A549 (cell line): Measurements from ENCODE around the gene IL1B. TPM values are rescaled to one million over a fixed set of nuclear protein-coding genes. Genes with fewer than 3 reads are reported as not detected.

Experiments
- ATAC-seq, 2 experiments: fragments of 200-7000 bp in 1 of 2; fragments of >200 bp in 1 of 2; cut with Nextera tagmentation in 1 of 2; cut with Tn5 transposase in 1 of 2; 3 replicates each; pipeline versions ENCODE4 v1.8.0 to v1.9.1; 2018 to 2020; ENCODE audit warnings: mild to moderate bottlenecking in 1 of 2, moderate library complexity in 1 of 2
- CTCF ChIA-PET: fragments of 300-600 bp; sonication (Branson Sonifier 250); formaldehyde crosslinking; extraction: SDS; loops from one replicate; lab custom pipeline; 2021; ENCODE audit warnings: antibody characterized with exemption, inconsistent platforms; lab: Yijun Ruan, JAX
- POLR2A ChIA-PET: fragments of 350-600 bp; formaldehyde crosslinking; extraction: SDS; loops from one replicate; lab custom pipeline; 2021; ENCODE audit warnings: antibody characterized with exemption, inconsistent platforms; lab: Yijun Ruan, JAX
- DNase-seq, 2 experiments: peaks; one replicate each; pipeline versions ENCODE4 v3.0.0 to v3.0.0-alpha.2; 2011 to 2016; ENCODE audit warnings: low read depth in 1 of 2, low spot score in 1 of 2
- FAIRE-seq: peaks from 2 replicates; lab custom pipeline; 2011; peaks lifted over from hg19 to GRCh38; lab: Jason Lieb, UNC
- H3K27ac ChIP-seq, 2 experiments: fragments of >200 bp; sonication (Bioruptor Twin); formaldehyde crosslinking; 3 replicates each; pipeline ENCODE4 v1.5.1; 2016 to 2017
- H3K4me1 ChIP-seq: fragments of >200 bp; sonication (Bioruptor Twin); formaldehyde crosslinking; 3 replicates; pipeline ENCODE4 v1.6.1; 2016
- H3K4me2 ChIP-seq: fragments of >200 bp; sonication (Bioruptor Twin); formaldehyde crosslinking; 3 replicates; pipeline ENCODE4 v1.6.1; 2016
- H3K4me3 ChIP-seq: fragments of >200 bp; sonication (Bioruptor Twin); formaldehyde crosslinking; 3 replicates; pipeline ENCODE4 v1.5.1; 2016
- H3K9me3 ChIP-seq: fragments of >200 bp; sonication (Bioruptor Twin); formaldehyde crosslinking; 3 replicates; pipeline ENCODE4 v1.6.1; 2016
- ATOH8 ChIP-seq: fragments of 250-450 bp; sonication (Bioruptor Pico); IDR thresholded peaks from 2 replicates; pipeline ENCODE4 v1.5.0; 2020; ENCODE audit warnings: low read depth, mild to moderate bottlenecking, moderate library complexity
- BCL3 ChIP-seq: fragments of >200 bp; sonication (Bioruptor Twin); formaldehyde crosslinking; IDR thresholded peaks from 3 replicates; pipeline ENCODE4 v1.6.1; 2016
- BHLHE40 ChIP-seq: IDR thresholded peaks from 2 replicates; pipeline ENCODE4 v1.6.1; 2012; ENCODE audit warnings: low read depth, low read length, inconsistent platforms
- CEBPB ChIP-seq, 2 experiments: fragments of >200 bp in 1 of 2; sonication (Bioruptor Twin) in 1 of 2; formaldehyde crosslinking in 1 of 2; IDR thresholded peaks; 2 replicates each; pipeline ENCODE4 v1.6.1; 2012 to 2016
- CTCF ChIP-seq: fragments of >200 bp; sonication (Bioruptor Twin); formaldehyde crosslinking; IDR thresholded peaks from 3 replicates; pipeline ENCODE4 v1.5.1; 2016
- EP300 ChIP-seq, 2 experiments: fragments of >200 bp; sonication (Bioruptor Twin); formaldehyde crosslinking; IDR thresholded peaks; 2 replicates in 1 of 2; 3 replicates in 1 of 2; pipeline ENCODE4 v1.6.1; 2016 to 2017
- HES2 ChIP-seq: fragments of >200 bp; sonication (Bioruptor Twin); formaldehyde crosslinking; IDR thresholded peaks from 2 replicates; pipeline ENCODE4 v1.6.1; 2016
- HOXA7 ChIP-seq: fragments of 250-450 bp; sonication (Bioruptor Pico); IDR thresholded peaks from 2 replicates; pipeline ENCODE4 v1.5.0; 2020; ENCODE audit warnings: mild to moderate bottlenecking, moderate library complexity
- JUN ChIP-seq, 2 experiments: fragments of >200 bp; sonication (Bioruptor Twin); formaldehyde crosslinking; IDR thresholded peaks; 2 replicates in 1 of 2; 3 replicates in 1 of 2; pipeline ENCODE4 v1.6.1; 2016 to 2017
- PHF8 ChIP-seq: fragments of 200-600 bp; sonication (generic); IDR thresholded peaks from 2 replicates; pipeline ENCODE4 v1.6.1; 2016; ENCODE audit warnings: low read depth, mild to moderate bottlenecking, antibody characterized with exemption, moderate library complexity, borderline replicate concordance
- RAD21 ChIP-seq, 2 experiments: fragments of >200 bp in 1 of 2; sonication (Bioruptor Twin) in 1 of 2; formaldehyde crosslinking in 1 of 2; IDR thresholded peaks in 1 of 2; conservative IDR thresholded peaks in 1 of 2; 2 replicates in 1 of 2; 3 replicates in 1 of 2; pipeline ENCODE4 v1.6.1; 2012 to 2018; ENCODE audit warnings: inconsistent platforms in 1 of 2
- RARB ChIP-seq: fragments of 250-450 bp; sonication (Bioruptor Pico); IDR thresholded peaks from 2 replicates; pipeline ENCODE4 v1.8.0; 2021; ENCODE audit warnings: mild to moderate bottlenecking, moderate library complexity
- RCOR1 ChIP-seq: fragments of 150-350 bp; IDR thresholded peaks from 2 replicates; pipeline ENCODE4 v1.6.1; 2014; ENCODE audit warnings: antibody characterized with exemption, low read length, low read depth
- RNF2 ChIP-seq: fragments of 200-600 bp; sonication (generic); IDR thresholded peaks from 2 replicates; pipeline ENCODE4 v1.6.1; 2016; ENCODE audit warnings: low read depth, mild to moderate bottlenecking, antibody characterized with exemption, moderate library complexity, borderline replicate concordance
- SMC3 ChIP-seq: fragments of >200 bp; sonication (Bioruptor Twin); formaldehyde crosslinking; IDR thresholded peaks from 3 replicates; pipeline ENCODE4 v1.6.1; 2018; ENCODE audit warnings: inconsistent platforms
- TP53 ChIP-seq: fragments of 250-450 bp; sonication (Bioruptor Pico); IDR thresholded peaks from 2 replicates; pipeline ENCODE4 v1.5.0; 2021; ENCODE audit warnings: mild to moderate bottlenecking, moderate library complexity
- WGBS: methylation state at CpG from one replicate; pipeline ENCODE4 v1.1.6; 2017; ENCODE audit errors: missing lambda C conversion rate; 5-methylcytosine and 5-hydroxymethylcytosine counted together
- polyA minus RNA-seq: library from RNA; depleted of rRNA, polyadenylated mRNA; stranded (reverse); fragments of >200 nt; gene quantifications from 2 replicates; pipeline ENCODE4 v1.2.3, GENCODE V29; 2011; rRNA and poly(A)+ RNA removed
- polyA plus RNA-seq, 4 experiments: library from polyadenylated mRNA; depleted of rRNA in 3 of 4; stranded (reverse); fragments of >200 nt; fragmentation: RNase III in 1 of 4; extraction: RNeasy Plus Mini Kit Qiagen cat#74134 plus additional on column Dnase treatment in 1 of 4; gene quantifications; 2 replicates in 3 of 4; 3 replicates in 1 of 4; pipeline ENCODE4 v1.2.3, GENCODE V29; 2011 to 2017

The IL1B gene
- polyA plus RNA-seq (2011; rRNA removed), result 0.70 and 0.98 TPM in 2 replicates
- 0.38 and 0.41 TPM in 2 replicates for polyA plus RNA-seq (2012; cell fraction: cytosol; rRNA removed)
- 0.58 and 0.95 TPM in 2 replicates for polyA plus RNA-seq (2012; cell fraction: nucleus; rRNA removed)
- polyA plus RNA-seq (2017; fragmentation: RNase III; extraction: RNeasy Plus Mini Kit Qiagen cat#74134 plus additional on column Dnase treatment), result 0.14 to 0.54 TPM (median 0.38 TPM) in 3 replicates
- polyA minus RNA-seq, result 0.88 and 1.8 TPM in 2 replicates

- Histone ChIP-seq H3K27ac (0 out of 6 replicates have a peak within 1 kb of the TSS, but pooled peaks of 1 of the 2 experiments have one; percentile 15), H3K9me3 (no peaks in the 10 kb centered on the region), H3K4me2 (peak within 1 kb of the TSS; percentile 38; the same call in 2 of the 3 replicates), H3K4me1 (peaks cover 21% of the 10 kb centered on the region), H3K4me3 (no peak within 1 kb of the TSS)
- CTCF ChIA-PET, result interaction anchor here (3.5 kb wide), 1 partner anchor 87 kb away, joined by 11 read pairs; no protein-coding TSS in a partner anchor
- DNase-seq, result peak in 1 of 2 experiments; percentile 16
- peak; percentile 55 to 59; a peak in 5 of 6 replicates for ATAC-seq
- WGBS, result 26% methylated on average over 4 of the region's 4 CpGs
- TF ChIP-seq TP53 (CRISPR knock-in tag) (no peak), CEBPB (IDR thresholded peaks at IDR 0.05) (peak in 1 of 2 experiments; percentile 19; a peak in 1 of 4 replicates)
- FAIRE-seq, result no peak
- POLR2A ChIA-PET, result no interaction called here
Measured at GRCh38 chr2:112836695-112837117, at the start of gene IL1B. Gene IL1B (minus strand): TSS chr2:112836779. CDS start chr2:112836229, 550 bp downstream.

GRCh38 chr2:112886291-112886690, 49.7 kb upstream of the IL1B start:
- no peak for DNase-seq
- Histone ChIP-seq H3K4me2 (no peak overlapping the region), H3K9me3 (no peaks in the 10 kb centered on the region), H3K4me1 (no peaks in the 10 kb centered on the region), H3K27ac (no peak overlapping the region), H3K4me3 (no peak overlapping the region)
- POLR2A ChIA-PET, result no interaction called here
- no peak for ATAC-seq
- 74% methylated on average over 2 of the region's 2 CpGs for WGBS
- no peak for FAIRE-seq
- CTCF ChIA-PET, result interaction anchor here (0.7 to 3.0 kb wide), 7 partner anchors 20 to 145 kb away, joined by 3 to 31 read pairs (median 8); no protein-coding TSS in a partner anchor
- TF ChIP-seq RNF2 (no peak), JUN (IDR thresholded peaks at IDR 0.05) (no peak), BCL3 (no peak), RCOR1 (no peak), ATOH8 (CRISPR knock-in tag) (no peak), HES2 (no peak), BHLHE40 (no peak), HOXA7 (no peak), EP300 (IDR thresholded peaks at IDR 0.05) (no peak), SMC3 (no peak)

- no peak for DNase-seq
- CTCF ChIA-PET, result interaction anchor here (0.6 to 3.0 kb wide), 28 partner anchors 9 to 159 kb away, joined by 3 to 31 read pairs (median 4); partner anchors contain the start of gene IL37
- H3K4me1 ChIP-seq, result no peaks in the 10 kb centered on the region
- no peak for ATAC-seq
- FAIRE-seq, result no peak
- WGBS, result 49% methylated on average over 4 of the region's 4 CpGs
- H3K4me2 ChIP-seq, result no peak overlapping the region
- POLR2A ChIA-PET, result no interaction called here
- no peak for TF ChIP-seq RARB
- no peak overlapping the region for H3K27ac ChIP-seq
- H3K9me3 ChIP-seq, result no peaks in the 10 kb centered on the region
- H3K4me3 ChIP-seq, result no peak overlapping the region
Measured at GRCh38 chr2:112885506-112885902, 48.9 kb upstream of the IL1B start.

- ATAC-seq (peak; percentile 64 to 86; a peak in 4 of 6 replicates), DNase-seq (peak; percentile 40 to 41), FAIRE-seq (no peak)
- Histone ChIP-seq H3K9me3 (no peaks in the 10 kb centered on the region), H3K4me1 (no peaks in the 10 kb centered on the region), H3K4me3 (no peak overlapping the region), H3K27ac (no peak overlapping the region), H3K4me2 (no peak overlapping the region)
- WGBS, result 43% methylated on average over 6 of the region's 6 CpGs
- TF ChIP-seq PHF8, result no peak
- peak; percentile 69 to 78 for TF ChIP-seq RAD21 (conservative IDR thresholded peaks at IDR 0.05 in 1 of 2, IDR thresholded peaks at IDR 0.05 in 1 of 2)
- TF ChIP-seq SMC3, result peak; percentile 63
- TF ChIP-seq CTCF, result peak; percentile 61
- ChIA-PET CTCF (interaction anchor here (0.6 to 3.0 kb wide), 27 partner anchors 9 to 158 kb away, joined by 3 to 31 read pairs (median 4); partner anchors contain the start of gene IL37), POLR2A (no interaction called here)
Measured at GRCh38 chr2:112884869-112885505, 48.4 kb upstream of the IL1B start.
